GM18909 (cell line): Measurements from ENCODE around the gene COLEC12.

ENCODE experiments used
- ATAC-seq: cut with Tn5 transposase; IDR thresholded peaks from one replicate; pipeline ENCODE4 v1.9.1; 2021; ENCODE audit warnings: mild to moderate bottlenecking; ENCODE audit not compliant: unreplicated experiment, poor library complexity

The COLEC12 gene

GRCh38 chr18:448116-448790 lies 52.2 kb downstream of the COLEC12 start:
- no peak for ATAC-seq

DNA sequence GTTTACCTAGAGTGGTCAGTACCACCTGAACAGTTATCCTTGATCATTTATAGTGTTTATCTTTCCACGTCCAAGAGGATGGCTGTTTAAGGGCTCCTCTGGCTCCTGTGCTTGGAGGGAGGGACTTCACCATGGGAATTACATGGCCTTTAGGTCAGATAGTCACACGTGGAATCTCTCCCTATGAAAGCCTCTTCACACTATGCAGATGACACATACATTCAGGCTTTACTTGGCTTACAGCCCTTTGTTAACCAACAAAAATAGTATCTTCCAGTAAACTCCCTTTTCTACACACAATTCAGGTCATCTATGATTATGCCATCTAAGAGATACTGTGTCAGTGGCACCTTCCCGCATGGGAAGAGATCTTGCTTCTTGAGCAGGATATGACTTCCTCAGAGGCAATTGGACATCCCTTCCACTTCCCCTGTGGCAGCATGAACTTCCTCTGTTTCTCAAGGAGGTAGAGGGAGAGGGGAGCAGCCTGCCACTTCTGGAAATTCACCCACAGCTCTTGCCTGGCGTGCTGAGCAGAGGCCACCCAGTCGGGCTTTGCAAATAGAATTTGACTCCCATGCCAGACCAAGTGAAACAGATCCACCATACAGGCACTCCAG lies 53.5 kb downstream of the COLEC12 start:
- ATAC-seq: no peak

- no peak for ATAC-seq
These were observed 55.4 kb downstream of the COLEC12 start for GRCh38 chr18:445055-445454.

GRCh38 chr18:438571-438970 lies 61.9 kb downstream of the COLEC12 start:
- ATAC-seq: no peak

- ATAC-seq: no peak
These were observed 64.6 kb downstream of the COLEC12 start for GRCh38 chr18:435940-436339.

GRCh38 chr18:434410-434809 lies 66.1 kb downstream of the COLEC12 start:
- no peak for ATAC-seq

DNA sequence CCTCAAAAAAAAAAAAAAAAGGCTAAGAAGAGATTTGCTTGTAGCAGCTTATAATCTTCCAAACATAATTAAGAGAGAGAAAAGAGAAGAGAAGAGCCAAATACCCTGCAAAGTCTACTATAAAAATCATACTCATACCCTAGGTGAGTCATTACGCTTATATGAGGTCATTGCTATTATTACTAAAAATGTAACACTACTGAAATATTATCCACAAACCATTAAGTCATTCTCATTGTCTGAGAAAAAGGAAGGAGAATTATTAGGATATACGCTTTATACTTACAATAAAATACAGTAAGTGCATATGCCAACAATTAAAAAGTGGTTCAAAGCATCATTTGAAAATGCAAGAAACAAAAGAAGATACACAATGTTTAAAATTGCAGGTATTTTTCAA lies 66.5 kb downstream of the COLEC12 start:
- no peak for ATAC-seq

GRCh38 chr18:433298-433697 lies 67.2 kb downstream of the COLEC12 start:
- no peak for ATAC-seq

DNA sequence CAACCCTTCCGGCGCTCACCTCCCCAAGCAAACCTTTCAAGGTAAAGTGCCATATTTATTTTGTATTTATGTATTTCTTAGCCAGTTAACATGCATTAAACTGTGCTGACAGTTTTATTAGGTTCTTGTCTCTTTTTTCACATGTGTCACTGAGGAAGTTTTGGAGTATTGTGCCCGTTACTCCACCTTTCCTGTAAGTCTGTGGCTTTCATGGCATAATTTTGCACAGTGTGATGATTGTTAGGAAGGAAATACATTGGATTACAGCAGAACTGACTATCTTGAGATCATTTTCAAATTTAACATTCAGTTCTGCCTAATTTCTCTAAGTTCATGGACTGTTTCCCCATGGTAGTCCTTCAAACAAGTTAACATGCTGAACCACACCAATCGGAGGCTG lies 67.7 kb downstream of the COLEC12 start:
- ATAC-seq: no peak

DNA sequence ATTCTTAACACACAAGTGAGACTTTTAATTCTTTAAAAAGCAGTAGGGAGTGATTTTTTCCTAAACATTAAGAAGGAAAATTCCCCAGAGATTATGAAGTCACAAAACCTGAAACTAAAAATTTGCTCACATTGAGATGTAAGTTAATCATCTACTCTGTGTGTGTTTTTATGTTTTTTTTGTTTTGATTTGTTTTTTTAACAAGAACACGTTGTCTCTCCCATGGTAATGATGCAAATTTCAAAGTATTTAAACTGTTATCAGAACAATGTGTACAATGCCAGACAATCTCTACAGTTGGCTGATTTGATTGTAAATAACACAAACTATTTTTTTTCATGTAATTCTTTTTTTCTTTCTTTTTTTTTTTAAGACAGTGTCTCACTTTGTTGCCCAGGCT lies 71.5 kb downstream of the COLEC12 start:
- no peak for ATAC-seq

DNA sequence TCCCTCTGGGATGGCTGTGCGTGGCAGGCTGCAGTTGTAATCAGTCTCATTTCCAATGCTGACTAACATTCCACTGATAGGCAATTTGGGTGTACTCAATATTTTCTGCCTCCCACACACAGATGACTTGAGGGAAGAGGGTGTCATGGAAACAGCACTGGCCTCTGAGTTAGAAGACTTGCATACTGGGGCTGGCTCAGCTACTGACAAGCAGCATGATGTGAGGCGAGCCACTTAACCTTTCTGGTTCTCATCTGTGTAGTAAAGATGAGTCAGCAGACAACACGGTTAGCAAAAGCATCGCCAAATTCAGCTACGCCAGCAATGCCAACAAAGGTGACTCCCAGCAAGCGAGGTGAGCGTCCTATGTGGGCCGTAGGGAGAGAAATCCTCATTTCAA lies 73.5 kb downstream of the COLEC12 start:
- ATAC-seq: no peak

GRCh38 chr18:425106-425745 lies 75.3 kb downstream of the COLEC12 start:
- ATAC-seq: no peak

DNA sequence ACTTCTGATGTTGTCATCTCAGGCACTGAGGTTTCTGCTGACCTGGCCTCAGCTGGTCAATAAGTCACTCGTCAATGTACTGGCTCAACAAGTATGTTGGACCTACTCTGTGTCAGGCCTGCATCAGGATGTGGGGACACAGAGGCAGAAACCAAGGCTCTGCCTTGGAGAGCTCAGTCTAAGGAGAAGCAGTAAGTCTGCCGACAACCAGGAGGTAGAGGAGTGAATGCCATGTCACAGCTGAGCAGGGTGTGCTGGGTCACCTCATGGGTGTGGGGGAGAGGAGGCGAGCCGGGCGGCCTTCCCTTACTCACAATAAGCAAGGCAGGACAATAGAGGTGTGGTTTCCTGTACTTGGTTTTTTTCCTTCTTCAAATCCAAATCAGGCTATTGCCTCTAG lies 75.8 kb downstream of the COLEC12 start:
- ATAC-seq: no peak

GRCh38 chr18:424071-424661 lies 76.3 kb downstream of the COLEC12 start:
- ATAC-seq: no peak

DNA sequence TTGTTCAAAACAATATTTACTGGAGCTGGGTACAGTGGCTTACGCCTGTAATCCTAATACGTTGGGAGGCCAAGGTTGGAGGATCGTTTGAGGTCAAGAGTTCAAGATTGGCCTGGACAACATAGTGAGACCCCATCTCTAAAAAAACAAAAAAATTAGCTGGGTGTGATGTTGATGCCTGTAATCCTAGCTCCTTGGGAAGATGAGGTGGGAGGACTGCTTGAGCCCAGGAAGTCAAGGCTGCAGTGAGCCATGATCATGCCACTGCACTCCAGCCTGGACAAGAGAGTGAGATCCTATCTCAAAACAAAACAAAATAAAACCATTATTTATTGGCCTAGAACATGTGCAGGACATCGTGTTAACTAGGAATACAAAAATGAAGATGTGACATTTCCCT lies 77.5 kb downstream of the COLEC12 start:
- ATAC-seq: no peak

- ATAC-seq: no peak
These were observed 79.0 kb downstream of the COLEC12 start for GRCh38 chr18:421247-422155.

GRCh38 chr18:420661-421246 lies 79.7 kb downstream of the COLEC12 start:
- no peak for ATAC-seq

- no peak for ATAC-seq
These were observed 80.8 kb downstream of the COLEC12 start for GRCh38 chr18:419541-420175.

- no peak for ATAC-seq
These were observed 83.0 kb downstream of the COLEC12 start for GRCh38 chr18:417495-417894.

GRCh38 chr18:416930-417329 lies 83.6 kb downstream of the COLEC12 start:
- no peak for ATAC-seq
